HepG2 (cell line): ENCODE data around the gene AGT. TPM values are rescaled to one million over a fixed set of nuclear protein-coding genes. Genes with fewer than 3 reads are reported as not detected.
A peak's percentile ranks its signal among the peaks of the same experiment; 100 is the strongest.
"Not testable (repeated sequence)": the region's sequence is repeated elsewhere in the genome, so short reads cannot be mapped to it uniquely, and the experiment has no call there.

Experiments
- CEBPG ChIP-seq: IDR thresholded peaks from 2 replicates; pipeline ENCODE4 v1.6.1; 2016
- CREM ChIP-seq, 2 experiments: sonication (generic) in 1 of 2; formaldehyde crosslinking in 1 of 2; IDR thresholded peaks; 2 replicates each; pipeline versions ENCODE4 v1.4.0 to v1.6.1; 2016 to 2020; ENCODE audit warnings: antibody characterized with exemption in 1 of 2, mild to moderate bottlenecking in 1 of 2, missing genetic modification reagents in 1 of 2
- FOXP1 ChIP-seq, 2 experiments: fragments of 450-650 bp in 1 of 2; IDR thresholded peaks; 2 replicates each; pipeline ENCODE4 v1.6.1; 2017 to 2018; ENCODE audit warnings: antibody characterized with exemption in 1 of 2
- HDAC2 ChIP-seq: sonication (generic); formaldehyde crosslinking; IDR thresholded peaks from 2 replicates; pipeline ENCODE4 v1.4.0; 2020; ENCODE audit warnings: missing genetic modification reagents
- MED1 ChIP-seq: sonication (generic); formaldehyde crosslinking; IDR thresholded peaks from 2 replicates; pipeline ENCODE4 v1.4.0; 2020; ENCODE audit warnings: missing genetic modification reagents
- MIER3 ChIP-seq: IDR thresholded peaks from 2 replicates; pipeline ENCODE4 v1.6.1; 2016; ENCODE audit warnings: missing compliant biosample characterization, borderline replicate concordance
- MIXL1 ChIP-seq: IDR thresholded peaks from 2 replicates; pipeline ENCODE4 v1.6.1; 2016
- NCOA2 ChIP-seq: sonication (generic); formaldehyde crosslinking; IDR thresholded peaks from 2 replicates; pipeline ENCODE4 v1.8.0; 2022; ENCODE audit warnings: inconsistent platforms
- PHF21A ChIP-seq: sonication (generic); formaldehyde crosslinking; IDR thresholded peaks from 2 replicates; pipeline ENCODE4 v1.5.0; 2020; ENCODE audit warnings: mild to moderate bottlenecking, missing genetic modification reagents
- RARA ChIP-seq: IDR thresholded peaks from 2 replicates; pipeline ENCODE4 v1.6.1; 2016; ENCODE audit warnings: missing genetic modification reagents, missing compliant biosample characterization
- SOX5 ChIP-seq: IDR thresholded peaks from 2 replicates; pipeline ENCODE4 v1.6.1; 2016; ENCODE audit warnings: borderline replicate concordance
- polyA plus RNA-seq, 8 experiments: library from polyadenylated mRNA; depleted of rRNA in 3 of 8; stranded (reverse) in 7 of 8; unstranded in 1 of 8; fragments of >200 nt; fragmentation: Illumina TruSeq in 4 of 8; extraction: Trizol in 4 of 8; gene quantifications; 2 replicates each; pipeline versions ENCODE4 v1.2.1 to v1.2.3, GENCODE V29; 2011 to 2016; ENCODE audit warnings: low read depth in 4 of 8, missing spikeins in 1 of 8, mixed read lengths in 1 of 8; ENCODE audit not compliant: insufficient read depth in 1 of 8
- total RNA-seq, 5 experiments: library from RNA; depleted of rRNA; stranded (reverse); fragments of >200 nt; fragmentation: Illumina TruSeq; extraction: Trizol; gene quantifications; 2 replicates each; pipeline ENCODE4 v1.2.3, GENCODE V29; 2016; ENCODE audit warnings: low read depth in 1 of 5
- TF ChIP-seq, protein P1 (sequence below): sonication (generic); formaldehyde crosslinking; IDR thresholded peaks from 2 replicates; pipeline ENCODE4 v1.5.1; 2020; ENCODE audit warnings: mild to moderate bottlenecking, missing genetic modification reagents, borderline replicate concordance
- TF ChIP-seq, protein P2 (sequence below): sonication (generic); formaldehyde crosslinking; conservative IDR thresholded peaks from 2 replicates; pipeline ENCODE4 v1.4.0; 2020; ENCODE audit warnings: mild to moderate bottlenecking, missing genetic modification reagents, moderate library complexity
- TF ChIP-seq, protein P3 (sequence below): IDR thresholded peaks from 2 replicates; pipeline ENCODE4 v1.4.0; 2020; ENCODE audit warnings: mild to moderate bottlenecking, missing genetic modification reagents
- TF ChIP-seq, protein P4 (sequence below): sonication (generic); formaldehyde crosslinking; IDR thresholded peaks from 2 replicates; pipeline ENCODE4 v1.4.0; 2020; ENCODE audit warnings: missing genetic modification reagents

AGT gene
- total and polyA plus RNA-seq, 2 of the 13 experiments (the other 11 are each of a cell fraction or from before 2014, with no cell fraction given) = 892 to 2,071 TPM

DNA sequence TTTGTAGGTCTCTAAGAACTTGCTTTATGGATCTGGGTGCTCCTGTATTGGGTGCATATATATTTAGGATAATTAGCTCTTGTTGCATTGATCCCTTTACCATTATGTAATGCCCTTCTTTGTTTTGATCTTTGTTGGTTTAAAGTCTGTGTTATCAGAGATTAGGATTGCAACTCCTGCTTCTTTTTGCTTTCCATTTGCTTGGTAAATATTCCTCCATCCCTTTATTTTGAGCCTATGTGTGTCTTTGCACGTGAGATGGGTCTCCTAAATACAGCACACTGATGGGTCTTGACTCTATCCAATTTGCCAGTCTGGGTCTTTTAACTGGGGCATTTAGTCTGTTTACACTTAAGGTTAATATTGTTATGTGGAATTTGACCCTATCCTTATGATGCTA is 57.2 kb downstream of the AGT start (continued):
- TF ChIP-seq, protein P1, sequence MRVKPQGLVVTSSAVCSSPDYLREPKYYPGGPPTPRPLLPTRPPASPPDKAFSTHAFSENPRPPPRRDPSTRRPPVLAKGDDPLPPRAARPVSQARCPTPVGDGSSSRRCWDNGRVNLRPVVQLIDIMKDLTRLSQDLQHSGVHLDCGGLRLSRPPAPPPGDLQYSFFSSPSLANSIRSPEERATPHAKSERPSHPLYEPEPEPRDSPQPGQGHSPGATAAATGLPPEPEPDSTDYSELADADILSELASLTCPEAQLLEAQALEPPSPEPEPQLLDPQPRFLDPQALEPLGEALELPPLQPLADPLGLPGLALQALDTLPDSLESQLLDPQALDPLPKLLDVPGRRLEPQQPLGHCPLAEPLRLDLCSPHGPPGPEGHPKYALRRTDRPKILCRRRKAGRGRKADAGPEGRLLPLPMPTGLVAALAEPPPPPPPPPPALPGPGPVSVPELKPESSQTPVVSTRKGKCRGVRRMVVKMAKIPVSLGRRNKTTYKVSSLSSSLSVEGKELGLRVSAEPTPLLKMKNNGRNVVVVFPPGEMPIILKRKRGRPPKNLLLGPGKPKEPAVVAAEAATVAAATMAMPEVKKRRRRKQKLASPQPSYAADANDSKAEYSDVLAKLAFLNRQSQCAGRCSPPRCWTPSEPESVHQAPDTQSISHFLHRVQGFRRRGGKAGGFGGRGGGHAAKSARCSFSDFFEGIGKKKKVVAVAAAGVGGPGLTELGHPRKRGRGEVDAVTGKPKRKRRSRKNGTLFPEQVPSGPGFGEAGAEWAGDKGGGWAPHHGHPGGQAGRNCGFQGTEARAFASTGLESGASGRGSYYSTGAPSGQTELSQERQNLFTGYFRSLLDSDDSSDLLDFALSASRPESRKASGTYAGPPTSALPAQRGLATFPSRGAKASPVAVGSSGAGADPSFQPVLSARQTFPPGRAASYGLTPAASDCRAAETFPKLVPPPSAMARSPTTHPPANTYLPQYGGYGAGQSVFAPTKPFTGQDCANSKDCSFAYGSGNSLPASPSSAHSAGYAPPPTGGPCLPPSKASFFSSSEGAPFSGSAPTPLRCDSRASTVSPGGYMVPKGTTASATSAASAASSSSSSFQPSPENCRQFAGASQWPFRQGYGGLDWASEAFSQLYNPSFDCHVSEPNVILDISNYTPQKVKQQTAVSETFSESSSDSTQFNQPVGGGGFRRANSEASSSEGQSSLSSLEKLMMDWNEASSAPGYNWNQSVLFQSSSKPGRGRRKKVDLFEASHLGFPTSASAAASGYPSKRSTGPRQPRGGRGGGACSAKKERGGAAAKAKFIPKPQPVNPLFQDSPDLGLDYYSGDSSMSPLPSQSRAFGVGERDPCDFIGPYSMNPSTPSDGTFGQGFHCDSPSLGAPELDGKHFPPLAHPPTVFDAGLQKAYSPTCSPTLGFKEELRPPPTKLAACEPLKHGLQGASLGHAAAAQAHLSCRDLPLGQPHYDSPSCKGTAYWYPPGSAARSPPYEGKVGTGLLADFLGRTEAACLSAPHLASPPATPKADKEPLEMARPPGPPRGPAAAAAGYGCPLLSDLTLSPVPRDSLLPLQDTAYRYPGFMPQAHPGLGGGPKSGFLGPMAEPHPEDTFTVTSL (CRISPR knock-in tag) = peak; percentile 43; the same call in 1 of the 2 replicates
- 0 out of 2 replicates have a peak, but pooled peaks have one; percentile 23 for TF ChIP-seq HDAC2 (CRISPR knock-in tag)
- TF ChIP-seq MED1 (CRISPR knock-in tag) = 0 out of 2 replicates have a peak, but pooled peaks have one; percentile 36
- TF ChIP-seq, protein P2, sequence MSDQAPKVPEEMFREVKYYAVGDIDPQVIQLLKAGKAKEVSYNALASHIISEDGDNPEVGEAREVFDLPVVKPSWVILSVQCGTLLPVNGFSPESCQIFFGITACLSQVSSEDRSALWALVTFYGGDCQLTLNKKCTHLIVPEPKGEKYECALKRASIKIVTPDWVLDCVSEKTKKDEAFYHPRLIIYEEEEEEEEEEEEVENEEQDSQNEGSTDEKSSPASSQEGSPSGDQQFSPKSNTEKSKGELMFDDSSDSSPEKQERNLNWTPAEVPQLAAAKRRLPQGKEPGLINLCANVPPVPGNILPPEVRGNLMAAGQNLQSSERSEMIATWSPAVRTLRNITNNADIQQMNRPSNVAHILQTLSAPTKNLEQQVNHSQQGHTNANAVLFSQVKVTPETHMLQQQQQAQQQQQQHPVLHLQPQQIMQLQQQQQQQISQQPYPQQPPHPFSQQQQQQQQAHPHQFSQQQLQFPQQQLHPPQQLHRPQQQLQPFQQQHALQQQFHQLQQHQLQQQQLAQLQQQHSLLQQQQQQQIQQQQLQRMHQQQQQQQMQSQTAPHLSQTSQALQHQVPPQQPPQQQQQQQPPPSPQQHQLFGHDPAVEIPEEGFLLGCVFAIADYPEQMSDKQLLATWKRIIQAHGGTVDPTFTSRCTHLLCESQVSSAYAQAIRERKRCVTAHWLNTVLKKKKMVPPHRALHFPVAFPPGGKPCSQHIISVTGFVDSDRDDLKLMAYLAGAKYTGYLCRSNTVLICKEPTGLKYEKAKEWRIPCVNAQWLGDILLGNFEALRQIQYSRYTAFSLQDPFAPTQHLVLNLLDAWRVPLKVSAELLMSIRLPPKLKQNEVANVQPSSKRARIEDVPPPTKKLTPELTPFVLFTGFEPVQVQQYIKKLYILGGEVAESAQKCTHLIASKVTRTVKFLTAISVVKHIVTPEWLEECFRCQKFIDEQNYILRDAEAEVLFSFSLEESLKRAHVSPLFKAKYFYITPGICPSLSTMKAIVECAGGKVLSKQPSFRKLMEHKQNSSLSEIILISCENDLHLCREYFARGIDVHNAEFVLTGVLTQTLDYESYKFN (CRISPR knock-in tag) = peak; percentile 66
- TF ChIP-seq, protein P3, sequence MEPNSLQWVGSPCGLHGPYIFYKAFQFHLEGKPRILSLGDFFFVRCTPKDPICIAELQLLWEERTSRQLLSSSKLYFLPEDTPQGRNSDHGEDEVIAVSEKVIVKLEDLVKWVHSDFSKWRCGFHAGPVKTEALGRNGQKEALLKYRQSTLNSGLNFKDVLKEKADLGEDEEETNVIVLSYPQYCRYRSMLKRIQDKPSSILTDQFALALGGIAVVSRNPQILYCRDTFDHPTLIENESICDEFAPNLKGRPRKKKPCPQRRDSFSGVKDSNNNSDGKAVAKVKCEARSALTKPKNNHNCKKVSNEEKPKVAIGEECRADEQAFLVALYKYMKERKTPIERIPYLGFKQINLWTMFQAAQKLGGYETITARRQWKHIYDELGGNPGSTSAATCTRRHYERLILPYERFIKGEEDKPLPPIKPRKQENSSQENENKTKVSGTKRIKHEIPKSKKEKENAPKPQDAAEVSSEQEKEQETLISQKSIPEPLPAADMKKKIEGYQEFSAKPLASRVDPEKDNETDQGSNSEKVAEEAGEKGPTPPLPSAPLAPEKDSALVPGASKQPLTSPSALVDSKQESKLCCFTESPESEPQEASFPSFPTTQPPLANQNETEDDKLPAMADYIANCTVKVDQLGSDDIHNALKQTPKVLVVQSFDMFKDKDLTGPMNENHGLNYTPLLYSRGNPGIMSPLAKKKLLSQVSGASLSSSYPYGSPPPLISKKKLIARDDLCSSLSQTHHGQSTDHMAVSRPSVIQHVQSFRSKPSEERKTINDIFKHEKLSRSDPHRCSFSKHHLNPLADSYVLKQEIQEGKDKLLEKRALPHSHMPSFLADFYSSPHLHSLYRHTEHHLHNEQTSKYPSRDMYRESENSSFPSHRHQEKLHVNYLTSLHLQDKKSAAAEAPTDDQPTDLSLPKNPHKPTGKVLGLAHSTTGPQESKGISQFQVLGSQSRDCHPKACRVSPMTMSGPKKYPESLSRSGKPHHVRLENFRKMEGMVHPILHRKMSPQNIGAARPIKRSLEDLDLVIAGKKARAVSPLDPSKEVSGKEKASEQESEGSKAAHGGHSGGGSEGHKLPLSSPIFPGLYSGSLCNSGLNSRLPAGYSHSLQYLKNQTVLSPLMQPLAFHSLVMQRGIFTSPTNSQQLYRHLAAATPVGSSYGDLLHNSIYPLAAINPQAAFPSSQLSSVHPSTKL (CRISPR knock-in tag) = peak; percentile 74
- TF ChIP-seq MIER3 (CRISPR knock-in tag) = 0 out of 2 replicates have a peak, but pooled peaks have one; percentile 29
- 0 out of 2 replicates have a peak, but pooled peaks have one; percentile 13 for TF ChIP-seq MIXL1 (CRISPR knock-in tag)
- peak; percentile 25; the same call in 1 of the 2 replicates for TF ChIP-seq CREM (IDR thresholded peaks at IDR 0.05)
- TF ChIP-seq CREM (CRISPR knock-in tag; IDR thresholded peaks at IDR 0.05); FOXP1 (IDR thresholded peaks at IDR 0.05): not testable (repeated sequence)
- peak; percentile 50; the same call in 1 of the 2 replicates for TF ChIP-seq SOX5 (CRISPR knock-in tag)
- TF ChIP-seq, protein P4, sequence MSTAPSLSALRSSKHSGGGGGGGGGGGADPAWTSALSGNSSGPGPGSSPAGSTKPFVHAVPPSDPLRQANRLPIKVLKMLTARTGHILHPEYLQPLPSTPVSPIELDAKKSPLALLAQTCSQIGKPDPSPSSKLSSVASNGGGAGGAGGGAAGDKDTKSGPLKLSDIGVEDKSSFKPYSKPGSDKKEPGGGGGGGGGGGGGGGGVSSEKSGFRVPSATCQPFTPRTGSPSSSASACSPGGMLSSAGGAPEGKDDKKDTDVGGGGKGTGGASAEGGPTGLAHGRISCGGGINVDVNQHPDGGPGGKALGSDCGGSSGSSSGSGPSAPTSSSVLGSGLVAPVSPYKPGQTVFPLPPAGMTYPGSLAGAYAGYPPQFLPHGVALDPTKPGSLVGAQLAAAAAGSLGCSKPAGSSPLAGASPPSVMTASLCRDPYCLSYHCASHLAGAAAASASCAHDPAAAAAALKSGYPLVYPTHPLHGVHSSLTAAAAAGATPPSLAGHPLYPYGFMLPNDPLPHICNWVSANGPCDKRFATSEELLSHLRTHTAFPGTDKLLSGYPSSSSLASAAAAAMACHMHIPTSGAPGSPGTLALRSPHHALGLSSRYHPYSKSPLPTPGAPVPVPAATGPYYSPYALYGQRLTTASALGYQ = peak; percentile 59; the same call in 1 of the 2 replicates
- peak; percentile 75 for TF ChIP-seq FOXP1 (CRISPR knock-in tag; IDR thresholded peaks at IDR 0.05)
- peak; percentile 44; the same call in 1 of the 2 replicates for TF ChIP-seq CEBPG (CRISPR knock-in tag)
- 0 out of 2 replicates have a peak, but pooled peaks have one; percentile 26 for TF ChIP-seq PHF21A (CRISPR knock-in tag)
- peak; percentile 73 for TF ChIP-seq NCOA2 (CRISPR knock-in tag)
- peak; percentile 39; the same call in 1 of the 2 replicates for TF ChIP-seq RARA
